Adrenal gland (tissue), 12 donors: ENCODE measurements around the gene JPH3. TPM values are rescaled to one million over a fixed set of nuclear protein-coding genes. Genes with fewer than 3 reads are reported as not detected.

Experiments used
- DNase-seq, 7 donors: peaks; one replicate each; pipeline ENCODE4 v3.0.0-alpha.2; 2019 to 2020
- H3K27ac ChIP-seq, 5 donors: fragments of 200-600 bp; sonication (generic) in 4 of 5; 1 replicate in 3 of 5; 2 replicates in 2 of 5; pipeline versions ENCODE4 v1.5.1 to v1.8.0; 2016 to 2020; ENCODE audit warnings: mild to moderate bottlenecking in 1 of 5
- H3K27me3 ChIP-seq: fragments of 200-600 bp; 2 replicates; pipeline ENCODE4 v1.8.0; 2021
- H3K36me3 ChIP-seq, 2 donors: fragments of 200-600 bp; replicated peaks in 1 of 2; 1 replicate in 1 of 2; 2 replicates in 1 of 2; pipeline versions ENCODE4 v1.5.1 to v1.8.0; 2018 to 2022
- H3K4me1 ChIP-seq, 2 donors: fragments of 200-600 bp; replicated peaks in 1 of 2; 1 replicate in 1 of 2; 2 replicates in 1 of 2; pipeline versions ENCODE4 v1.5.1 to v1.8.0; 2018 to 2021
- H3K4me3 ChIP-seq, 4 donors: fragments of 200-600 bp; sonication (generic) in 3 of 4; one replicate each; pipeline ENCODE4 v1.5.1; 2016 to 2018
- H3K9me3 ChIP-seq, 3 donors: fragments of 200-600 bp; sonication (generic) in 1 of 3; replicated peaks in 1 of 3; 1 replicate in 2 of 3; 2 replicates in 1 of 3; pipeline versions ENCODE4 v1.5.1 to v1.8.0; 2016 to 2021
- CTCF ChIP-seq, 6 experiments: fragments of 450-650 bp in 4 of 6; fragments of 200-600 bp in 2 of 6; sonication (generic) in 1 of 6; IDR thresholded peaks; 1 replicate in 5 of 6; 2 replicates in 1 of 6; pipeline versions ENCODE4 v1.5.1 to v1.8.0; 2016 to 2021; ENCODE audit warnings: antibody characterized with exemption in 6 of 6, mild to moderate bottlenecking in 2 of 6, moderate library complexity in 1 of 6
- POLR2A ChIP-seq, 2 donors: fragments of 450-650 bp; IDR thresholded peaks; one replicate each; pipeline ENCODE4 v1.6.1; 2017; ENCODE audit warnings: antibody characterized with exemption in 2 of 2, mild to moderate bottlenecking in 2 of 2, moderate library complexity in 1 of 2
- WGBS, 4 donors: extraction: QIAGEN DNeasy Blood & Tissue Kit in 2 of 4; methylation state at CpG; one replicate each; pipeline versions ENCODE4 v1.1.5 to v1.1.7; 2013 to 2017; 5-methylcytosine and 5-hydroxymethylcytosine counted together
- intact Hi-C, 2 donors: fragments of 100-400 bp; cut with DNase I; formaldehyde crosslinking; loops; one replicate each; pipeline versions ENCODE4 v1.14.1 to v1.15.0; 2022 to 2023
- polyA plus RNA-seq, 3 donors: library from polyadenylated mRNA; stranded (reverse); fragments of 200-250 nt in 2 of 3; fragments of 350-450 nt in 1 of 3; fragmentation: Illumina TruSeq in 1 of 3; extraction: RNeasy Lipid Tissue Mini Kit (QIAGEN cat#74804) in 1 of 3; gene quantifications; one replicate each; pipeline ENCODE4 v1.2.3, GENCODE V29; 2013 to 2014
- total RNA-seq, 9 donors: library from RNA; depleted of rRNA in 4 of 9; stranded (reverse); fragments of >200 nt in 4 of 9; fragments of 120-200 nt in 1 of 9; fragmentation: NEBNext Ultra II Directional in 1 of 9; extraction: Animal tissue kit (Norgen Biotek cat#: 25700) in 1 of 9; gene quantifications; one replicate each; pipeline versions ENCODE4 v1.1.0 to v1.2.4, GENCODE V29; 2013 to 2023
- donor health status: healthy with polysubstance abuse.
- donor health status: Bipolar disorder and iron deficiency.
- donor health status: DM: yes; HTN: yes; CAD: no.
- donor health status: DM: no; HTN: no; CAD: no.
- donor health status: DM: no; HTN: no; CAD: no.
- donor health status: DM: yes; HTN: yes; CAD: no.

Gene JPH3
- total and polyA plus RNA-seq, 12 donors = 0.10 to 3.7 (median 0.71) TPM; not detected in 1

DNA sequence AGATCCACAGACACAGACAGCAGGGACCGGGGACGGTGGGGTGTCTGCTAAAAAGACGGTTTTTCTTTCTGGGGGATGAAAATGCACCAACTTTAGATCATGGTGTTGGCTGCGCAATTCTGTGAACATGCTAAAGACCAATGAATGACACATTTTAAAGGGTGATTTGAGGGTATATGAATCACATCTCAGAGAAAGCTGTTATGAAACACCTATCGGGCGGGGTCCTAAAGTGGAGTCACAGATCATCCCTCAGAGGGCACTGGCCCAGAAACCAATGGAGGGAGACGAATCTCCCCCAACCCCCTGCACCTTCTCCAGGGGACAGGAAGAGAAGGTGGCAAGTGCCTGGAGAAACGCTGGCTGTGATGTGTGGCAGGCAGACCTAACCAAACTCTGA, 137.5 kb downstream of the JPH3 start:
- no peak overlapping the region for H3K27ac ChIP-seq
- intact Hi-C loops = no loop called here

DNA sequence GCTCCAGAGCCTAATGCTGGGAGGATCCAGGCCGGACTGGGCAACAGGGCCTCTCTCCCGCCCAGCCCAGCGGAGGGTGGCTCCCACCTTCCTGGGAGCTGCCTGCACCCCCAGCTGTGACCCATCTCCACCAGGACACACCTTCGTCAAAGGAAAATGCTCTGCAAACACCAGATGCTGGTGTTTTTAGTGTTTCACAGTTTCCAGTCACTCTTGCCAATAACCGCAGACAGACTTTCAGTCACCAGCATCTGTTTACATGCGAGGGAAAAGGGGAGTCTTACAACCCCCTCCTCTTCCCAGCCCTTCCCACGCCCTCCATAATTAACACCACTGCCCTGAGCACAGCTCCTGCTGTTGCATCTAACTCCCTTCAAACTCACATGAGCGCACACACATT, 138.1 kb downstream of the JPH3 start:
- intact Hi-C loops = no loop called here
- H3K4me1 ChIP-seq = no peaks in the 10 kb centered on the region
- no peaks in the 10 kb centered on the region for H3K9me3 ChIP-seq
- no peak for DNase-seq
- no peaks in the 10 kb centered on the region for H3K27me3 ChIP-seq
- H3K36me3 ChIP-seq = peaks cover 0 to 17% of the 10 kb centered on the region in 2 donors
- H3K4me3 ChIP-seq = no peak overlapping the region
- WGBS, 4 donors = 89 to 96% (median 92%) methylated on average over 6 to 8 of the region's 8 CpGs
- no peak overlapping the region for H3K27ac ChIP-seq
- no peak for TF ChIP-seq CTCF (IDR thresholded peaks at IDR 0.05)

More for the DNA sequence above, 137.5 kb downstream of the JPH3 start:
- 90 to 94% (median 93%) methylated on average over 7 to 8 of the region's 8 CpGs for WGBS, 4 donors
- Histone ChIP-seq H3K27me3 (no peaks in the 10 kb centered on the region), H3K4me3 (no peak overlapping the region), H3K4me1 (no peaks in the 10 kb centered on the region), H3K9me3 (no peaks in the 10 kb centered on the region), H3K36me3 (peaks cover 0 to 16% of the 10 kb centered on the region in 2 donors)
- TF ChIP-seq CTCF (IDR thresholded peaks at IDR 0.05) (no peak), POLR2A (IDR thresholded peaks at IDR 0.05) (no peak)
- DNase-seq = no peak

- WGBS, 4 donors = 89 to 94% (median 92%) methylated on average over 10 to 11 of the region's 11 CpGs
- intact Hi-C loops = no loop called here
- Histone ChIP-seq H3K27ac (no peak overlapping the region), H3K36me3 (peaks cover 0 to 21% of the 10 kb centered on the region in 2 donors), H3K4me3 (no peak overlapping the region), H3K4me1 (no peaks in the 10 kb centered on the region), H3K27me3 (no peaks in the 10 kb centered on the region), H3K9me3 (no peaks in the 10 kb centered on the region)
- DNase-seq = no peak
- TF ChIP-seq POLR2A (IDR thresholded peaks at IDR 0.05) = no peak
- TF ChIP-seq CTCF (IDR thresholded peaks at IDR 0.05) = no peak
These were observed 138.7 kb downstream of the JPH3 start for GRCh38 chr16:87740909-87741424.

DNA sequence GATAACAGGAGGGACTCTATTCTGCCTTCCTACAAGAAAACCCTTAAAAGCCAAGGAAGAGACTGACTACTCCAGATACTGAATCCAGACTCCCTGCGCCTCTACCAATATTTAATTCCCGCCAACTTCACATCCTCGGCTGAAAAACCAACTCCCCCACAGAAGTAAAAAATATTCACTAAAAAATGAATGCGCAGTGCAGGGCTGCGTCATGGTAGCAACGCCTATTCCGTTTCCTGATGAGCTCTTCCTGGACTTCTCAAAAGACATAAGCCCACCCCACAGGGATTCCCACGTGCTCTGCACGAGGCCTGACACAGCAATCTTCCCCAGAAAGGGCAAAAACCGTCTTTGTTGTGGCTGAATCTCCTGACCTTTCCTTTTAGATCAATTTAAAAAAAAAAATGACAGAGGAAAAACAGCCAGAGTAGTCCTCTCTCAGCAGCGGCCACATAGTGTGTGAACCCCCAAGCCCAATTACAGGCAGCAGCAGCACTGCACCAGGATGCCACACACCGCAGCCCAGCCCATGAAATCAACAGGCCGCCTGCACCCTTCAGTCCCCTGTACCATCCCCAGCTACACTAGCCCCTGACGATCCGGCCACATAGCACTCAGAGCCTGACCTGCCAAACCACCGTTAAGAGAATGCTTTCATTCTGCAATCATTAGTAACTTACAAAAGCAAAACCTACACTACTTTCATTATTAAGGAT, 139.6 kb downstream of the JPH3 start:
- DNase-seq = no peak
- Histone ChIP-seq H3K27me3 (no peaks in the 10 kb centered on the region), H3K4me3 (no peak overlapping the region), H3K27ac (no peak overlapping the region), H3K4me1 (no peaks in the 10 kb centered on the region), H3K36me3 (peaks cover 0 to 21% of the 10 kb centered on the region in 2 donors), H3K9me3 (no peaks in the 10 kb centered on the region)
- WGBS, 4 donors = 89 to 94% (median 92%) methylated on average over 16 of the region's 16 CpGs
- TF ChIP-seq POLR2A (IDR thresholded peaks at IDR 0.05) (no peak), CTCF (IDR thresholded peaks at IDR 0.05) (no peak)
- intact Hi-C loops = no loop called here
